ENCODE data around the gene WEE2. TPM values are rescaled to one million over a fixed set of nuclear protein-coding genes. Genes with fewer than 3 reads are reported as not detected.
A peak's percentile ranks its signal among the peaks of the same experiment; 100 is the strongest.

Gene WEE2
- total and polyA plus RNA-seq, 2 donors from 2014 or later, result 0.06 to 0.13 TPM

GRCh38 chr7:141702047-141702567 is 6.0 kb upstream of the WEE2 start, which contains the start of gene DENND11:
Gene DENND11, minus strand, starts transcription at chr7:141702166. Its CDS starts 13 bp downstream, at chr7:141702153.
- no peak for FAIRE-seq
- Histone ChIP-seq H3K27me3 (ENCODE audit: control insufficient read depth, insufficient read depth, low read length) (no peaks in the 10 kb centered on the region), H3K27ac (ENCODE audit: low read depth in 2 of 2, low read length in 2 of 2) (peak within 1 kb of the TSS; percentile 53 to 73), H3K36me3 (ENCODE audit: control insufficient read depth in 2 of 3, insufficient read depth in 3 of 3, low read length in 3 of 3) (no peaks in the 10 kb centered on the region), H3K4me1 (ENCODE audit: control insufficient read depth in 2 of 3, insufficient read depth in 2 of 3, low read depth in 1 of 3, low read length in 3 of 3) (peaks cover 0 to 5% (median under 1%) of the 10 kb centered on the region in 3 donors), H3K9ac (ENCODE audit: low read length in 3 of 3) (peak within 1 kb of the TSS; percentile 39 to 83 (median 80)), H3K4me3 (ENCODE audit: low read length in 3 of 3) (peak within 1 kb of the TSS; percentile 73 to 84 (median 80)), H3K9me3 (ENCODE audit: control insufficient read depth in 2 of 3, insufficient read depth in 1 of 3, low read length in 3 of 3) (no peaks in the 10 kb centered on the region)
- intact Hi-C loops (cut with DNase I), result no loop called here
- TF ChIP-seq, protein P1, sequence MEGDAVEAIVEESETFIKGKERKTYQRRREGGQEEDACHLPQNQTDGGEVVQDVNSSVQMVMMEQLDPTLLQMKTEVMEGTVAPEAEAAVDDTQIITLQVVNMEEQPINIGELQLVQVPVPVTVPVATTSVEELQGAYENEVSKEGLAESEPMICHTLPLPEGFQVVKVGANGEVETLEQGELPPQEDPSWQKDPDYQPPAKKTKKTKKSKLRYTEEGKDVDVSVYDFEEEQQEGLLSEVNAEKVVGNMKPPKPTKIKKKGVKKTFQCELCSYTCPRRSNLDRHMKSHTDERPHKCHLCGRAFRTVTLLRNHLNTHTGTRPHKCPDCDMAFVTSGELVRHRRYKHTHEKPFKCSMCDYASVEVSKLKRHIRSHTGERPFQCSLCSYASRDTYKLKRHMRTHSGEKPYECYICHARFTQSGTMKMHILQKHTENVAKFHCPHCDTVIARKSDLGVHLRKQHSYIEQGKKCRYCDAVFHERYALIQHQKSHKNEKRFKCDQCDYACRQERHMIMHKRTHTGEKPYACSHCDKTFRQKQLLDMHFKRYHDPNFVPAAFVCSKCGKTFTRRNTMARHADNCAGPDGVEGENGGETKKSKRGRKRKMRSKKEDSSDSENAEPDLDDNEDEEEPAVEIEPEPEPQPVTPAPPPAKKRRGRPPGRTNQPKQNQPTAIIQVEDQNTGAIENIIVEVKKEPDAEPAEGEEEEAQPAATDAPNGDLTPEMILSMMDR (IDR thresholded peaks at IDR 0.05; ENCODE audit: borderline replicate concordance, extremely low read depth, insufficient read depth), result no peak
- DNase-seq, result peak; percentile 46 to 82 (median 69)

DNA sequence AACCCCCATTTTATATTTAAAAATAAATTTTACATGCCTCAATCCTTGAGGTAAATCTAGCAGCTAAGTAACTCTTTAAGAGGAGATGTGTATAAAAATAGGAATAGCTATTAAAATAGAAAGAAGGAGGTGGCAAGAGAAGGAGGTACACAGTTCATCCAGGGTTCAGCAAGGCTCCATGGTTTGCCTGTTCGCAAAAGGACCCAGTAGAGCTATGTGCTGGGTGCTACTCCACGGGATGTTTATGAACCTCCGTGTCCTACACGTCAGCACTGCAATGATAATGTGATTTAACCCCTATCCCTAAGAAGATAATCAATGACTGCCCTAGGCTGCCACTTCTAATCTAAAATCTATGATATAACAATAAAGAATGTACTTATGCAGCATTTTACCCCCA is 5.3 kb upstream of the WEE2 start:
- Histone ChIP-seq H3K4me3 (ENCODE audit: low read length in 3 of 3) (peak overlapping the region in 1 of 3 donors; percentile 80), H3K4me1 (ENCODE audit: control insufficient read depth in 2 of 3, insufficient read depth in 2 of 3, low read depth in 1 of 3, low read length in 3 of 3) (peaks cover 0 to 5% (median 0%) of the 10 kb centered on the region in 3 donors), H3K9ac (ENCODE audit: low read length in 3 of 3) (peak overlapping the region in 1 of 3 donors; percentile 83), H3K27ac (ENCODE audit: low read depth in 2 of 2, low read length in 2 of 2) (no peak overlapping the region), H3K9me3 (ENCODE audit: control insufficient read depth in 2 of 3, insufficient read depth in 1 of 3, low read length in 3 of 3) (no peaks in the 10 kb centered on the region), H3K27me3 (ENCODE audit: control insufficient read depth, insufficient read depth, low read length) (no peaks in the 10 kb centered on the region), H3K36me3 (ENCODE audit: control insufficient read depth in 2 of 3, insufficient read depth in 3 of 3, low read length in 3 of 3) (no peaks in the 10 kb centered on the region)
- DNase-seq (no peak), FAIRE-seq (no peak)
- TF ChIP-seq, protein P1 (IDR thresholded peaks at IDR 0.05; ENCODE audit: borderline replicate concordance, extremely low read depth, insufficient read depth), result no peak
- intact Hi-C loops (cut with DNase I), result no loop called here

- Histone ChIP-seq H3K27ac (ENCODE audit: low read depth in 2 of 2, low read length in 2 of 2) (no peak overlapping the region), H3K36me3 (ENCODE audit: control insufficient read depth in 2 of 3, insufficient read depth in 3 of 3, low read length in 3 of 3) (no peaks in the 10 kb centered on the region), H3K9ac (ENCODE audit: low read length in 3 of 3) (no peak overlapping the region), H3K9me3 (ENCODE audit: control insufficient read depth in 2 of 3, insufficient read depth in 1 of 3, low read length in 3 of 3) (no peaks in the 10 kb centered on the region), H3K27me3 (ENCODE audit: control insufficient read depth, insufficient read depth, low read length) (no peaks in the 10 kb centered on the region), H3K4me1 (ENCODE audit: control insufficient read depth in 2 of 3, insufficient read depth in 2 of 3, low read depth in 1 of 3, low read length in 3 of 3) (peaks cover 0 to 5% (median 0%) of the 10 kb centered on the region in 3 donors), H3K4me3 (ENCODE audit: low read length in 3 of 3) (no peak overlapping the region)
- no peak for FAIRE-seq
- intact Hi-C loops (cut with DNase I), result no loop called here
- TF ChIP-seq, protein P1 (IDR thresholded peaks at IDR 0.05; ENCODE audit: borderline replicate concordance, extremely low read depth, insufficient read depth), result no peak
- no peak for DNase-seq
Observed at GRCh38 chr7:141704112-141704511, 4.0 kb upstream of the WEE2 start.
